DOHH2 (cell line): ENCODE results near the gene HOXA6.

Experiments
- H3F3A ChIP-seq: fragments of 200-600 bp; sonication (generic), shearing (Covaris generic); 2 replicates; pipeline ENCODE4 v1.6.0; 2016; ENCODE audit warnings: antibody characterized with exemption, mild to moderate bottlenecking; ENCODE audit not compliant: control insufficient read depth, insufficient read depth
- H3K27ac ChIP-seq: fragments of 200-600 bp; sonication (generic); 2 replicates; pipeline ENCODE4 v1.5.1; 2014; ENCODE audit warnings: low read depth, mild to moderate bottlenecking, low read length, moderate library complexity
- H3K27me3 ChIP-seq: fragments of 200-600 bp; sonication (generic); 2 replicates; pipeline ENCODE4 v1.6.1; 2014; ENCODE audit warnings: mild to moderate bottlenecking, low read length, mixed read lengths; ENCODE audit not compliant: control insufficient read depth
- H3K36me3 ChIP-seq: fragments of 200-600 bp; sonication (generic); 2 replicates; pipeline ENCODE4 v1.6.1; 2014; ENCODE audit warnings: mild to moderate bottlenecking, low read length, moderate library complexity, mixed read lengths; ENCODE audit not compliant: control insufficient read depth
- H3K4me1 ChIP-seq: fragments of 200-600 bp; sonication (generic); 2 replicates; pipeline ENCODE4 v1.6.1; 2014; ENCODE audit warnings: mild to moderate bottlenecking, low read length, mixed read lengths; ENCODE audit not compliant: control insufficient read depth
- H3K4me2 ChIP-seq: fragments of 200-600 bp; sonication (generic); 2 replicates; pipeline ENCODE4 v1.6.0; 2014; ENCODE audit warnings: mild to moderate bottlenecking, low read length, moderate library complexity
- H3K4me3 ChIP-seq: fragments of 200-600 bp; sonication (generic); 2 replicates; pipeline ENCODE4 v1.5.1; 2014; ENCODE audit warnings: mild to moderate bottlenecking, low read length, mixed read lengths
- H3K79me2 ChIP-seq: fragments of 200-600 bp; sonication (generic); 2 replicates; pipeline ENCODE4 v1.6.1; 2014; ENCODE audit warnings: mild to moderate bottlenecking, low read length, mixed read lengths; ENCODE audit not compliant: control insufficient read depth
- H3K9me2 ChIP-seq: fragments of 200-600 bp; sonication (generic); replicated peaks from 2 replicates; pipeline ENCODE4 v1.6.1; 2014; ENCODE audit warnings: mild to moderate bottlenecking, low read length, mixed read lengths; ENCODE audit not compliant: control insufficient read depth
- H3K9me3 ChIP-seq: fragments of 200-600 bp; sonication (generic); 2 replicates; pipeline ENCODE4 v1.6.1; 2014; ENCODE audit warnings: antibody characterized with exemption, low read length, mixed read lengths; ENCODE audit not compliant: control insufficient read depth, insufficient read depth
- H4K20me1 ChIP-seq: fragments of 200-600 bp; sonication (generic); 2 replicates; pipeline ENCODE4 v1.6.0; 2014; ENCODE audit warnings: low read depth, mild to moderate bottlenecking, antibody characterized with exemption, low read length, moderate library complexity; ENCODE audit not compliant: control insufficient read depth, insufficient read depth
- CTCF ChIP-seq: fragments of 200-600 bp; sonication (generic); IDR thresholded peaks from one replicate; pipeline ENCODE4 v1.5.1; 2014; ENCODE audit warnings: antibody characterized with exemption, mild to moderate bottlenecking, low read depth, low read length; ENCODE audit not compliant: poor library complexity, severe bottlenecking
- EZH2phosphoT487 ChIP-seq: fragments of 200-600 bp; sonication (generic); IDR thresholded peaks from 2 replicates; pipeline ENCODE4 v1.6.1; 2017; ENCODE audit warnings: borderline replicate concordance, mild to moderate bottlenecking, antibody characterized with exemption, low read length, moderate library complexity, mixed read lengths

HOXA6 gene

GRCh38 chr7:27149842-27150567 is 2.4 kb upstream of the HOXA6 start:
- TF ChIP-seq CTCF (no peak), EZH2phosphoT487 (no peak)
- peak overlapping the region; percentile 94 for H3K4me2 ChIP-seq
- no peaks in the 10 kb centered on the region for H3K36me3 ChIP-seq
- no peaks in the 10 kb centered on the region for H3K9me2 ChIP-seq
- H3K4me3 ChIP-seq: peak overlapping the region; percentile 77
- no peak overlapping the region for H3K27ac ChIP-seq
- no peaks in the 10 kb centered on the region for H3F3A ChIP-seq
- peaks cover 52% of the 10 kb centered on the region for H3K4me1 ChIP-seq
- H4K20me1 ChIP-seq: no peaks in the 10 kb centered on the region
- H3K27me3 ChIP-seq: peaks cover 70% of the 10 kb centered on the region
- no peaks in the 10 kb centered on the region for H3K79me2 ChIP-seq
- no peaks in the 10 kb centered on the region for H3K9me3 ChIP-seq

- no peaks in the 10 kb centered on the region for H3K9me2 ChIP-seq
- H3K9me3 ChIP-seq: no peaks in the 10 kb centered on the region
- no peak for TF ChIP-seq CTCF
- no peak for TF ChIP-seq EZH2phosphoT487
- no peaks in the 10 kb centered on the region for H3K36me3 ChIP-seq
- peak overlapping the region; percentile 77 for H3K4me3 ChIP-seq
- H3K79me2 ChIP-seq: no peaks in the 10 kb centered on the region
- H3F3A ChIP-seq: no peaks in the 10 kb centered on the region
- peaks cover 52% of the 10 kb centered on the region for H3K4me1 ChIP-seq
- H3K4me2 ChIP-seq: peak overlapping the region; percentile 94
- peaks cover 62% of the 10 kb centered on the region for H3K27me3 ChIP-seq
- H4K20me1 ChIP-seq: no peaks in the 10 kb centered on the region
- no peak overlapping the region for H3K27ac ChIP-seq
These were observed 1.4 kb upstream of the HOXA6 start for GRCh38 chr7:27148756-27149641.

GRCh38 chr7:27148031-27148755 is 619 bp upstream of the HOXA6 start:
- peak overlapping the region; percentile 77 for H3K4me3 ChIP-seq
- peaks cover 52% of the 10 kb centered on the region for H3K4me1 ChIP-seq
- no peaks in the 10 kb centered on the region for H4K20me1 ChIP-seq
- TF ChIP-seq CTCF: no peak
- TF ChIP-seq EZH2phosphoT487: 0 out of 2 replicates have a peak, but pooled peaks have one; percentile 46
- no peaks in the 10 kb centered on the region for H3K9me2 ChIP-seq
- H3K79me2 ChIP-seq: no peaks in the 10 kb centered on the region
- no peaks in the 10 kb centered on the region for H3K9me3 ChIP-seq
- H3K27me3 ChIP-seq: peaks cover 54% of the 10 kb centered on the region
- no peaks in the 10 kb centered on the region for H3F3A ChIP-seq
- no peaks in the 10 kb centered on the region for H3K36me3 ChIP-seq
- H3K4me2 ChIP-seq: peak overlapping the region; percentile 94
- H3K27ac ChIP-seq: no peak overlapping the region
